PC-3 (cell line): ENCODE results near the gene MKLN1. TPM values are rescaled to one million over a fixed set of nuclear protein-coding genes. Genes with fewer than 3 reads are reported as not detected.

ENCODE experiments used
- ATAC-seq: fragments of 200-7000 bp; cut with Tn5 transposase; 2 replicates; pipeline ENCODE4 v1.9.1; 2020; ENCODE audit warnings: mild to moderate bottlenecking, moderate library complexity
- BruUV-seq: library from RNA; stranded (reverse); fragments of 400-500 nt; replicated peaks from 2 replicates; lab custom pipeline; 2021; lab: Mats Ljungman, UMichigan
- CTCF ChIA-PET: fragments of 300-600 bp; sonication (Branson Sonifier 250); formaldehyde crosslinking; loops from one replicate; lab custom pipeline; 2022; ENCODE audit warnings: antibody characterized with exemption; lab: Charles Lee
- POLR2A ChIA-PET: fragments of 300-600 bp; sonication (Branson Sonifier 250); formaldehyde crosslinking; loops from one replicate; lab custom pipeline; 2022; ENCODE audit warnings: antibody characterized with exemption; ENCODE audit not compliant: unreplicated experiment; lab: Charles Lee
- DNase-seq: peaks from one replicate; pipeline ENCODE4 v3.0.0-alpha.2; 2015
- H2AFZ ChIP-seq: fragments of 300-600 bp; sonication (generic); 2 replicates; pipeline ENCODE4 v1.6.0; 2016; ENCODE audit warnings: antibody characterized with exemption, low read length
- H3F3A ChIP-seq: fragments of 300-600 bp; sonication (generic); one replicate; pipeline ENCODE4 v1.6.0; 2017; ENCODE audit warnings: antibody characterized with exemption, low read length, control low read depth, mild to moderate bottlenecking; ENCODE audit not compliant: unreplicated experiment
- H3K27ac ChIP-seq: fragments of 300-600 bp; sonication (generic); 2 replicates; pipeline ENCODE4 v1.5.1; 2016; ENCODE audit warnings: mild to moderate bottlenecking, low read length
- H3K27me3 ChIP-seq: fragments of 300-600 bp; sonication (generic); 2 replicates; pipeline ENCODE4 v1.6.1; 2016; ENCODE audit warnings: low read length, mixed read lengths
- H3K36me3 ChIP-seq: fragments of 300-600 bp; sonication (generic); 2 replicates; pipeline ENCODE4 v1.6.1; 2016; ENCODE audit warnings: low read depth, mixed run types, low read length, mixed read lengths
- H3K4me1 ChIP-seq: fragments of 300-600 bp; sonication (generic); 2 replicates; pipeline ENCODE4 v1.5.1; 2016; ENCODE audit warnings: low read length; ENCODE audit not compliant: insufficient read depth
- H3K4me2 ChIP-seq: fragments of 300-600 bp; sonication (generic); 2 replicates; pipeline ENCODE4 v1.6.0; 2016; ENCODE audit warnings: low read length
- H3K4me3 ChIP-seq: fragments of 300-600 bp; sonication (generic); 2 replicates; pipeline ENCODE4 v1.5.1; 2016; ENCODE audit warnings: mild to moderate bottlenecking, low read length, mixed read lengths
- H3K79me2 ChIP-seq: fragments of 300-600 bp; sonication (generic); 2 replicates; pipeline ENCODE4 v1.6.1; 2017; ENCODE audit warnings: low read length, mixed read lengths
- H3K9ac ChIP-seq: fragments of 300-600 bp; sonication (generic); 2 replicates; pipeline ENCODE4 v1.6.0; 2016; ENCODE audit warnings: mild to moderate bottlenecking, low read length
- H3K9me2 ChIP-seq: fragments of 300-600 bp; sonication (generic); replicated peaks from 2 replicates; pipeline ENCODE4 v1.6.1; 2016; ENCODE audit warnings: mixed run types, low read length, mixed read lengths
- H3K9me3 ChIP-seq: fragments of 300-600 bp; sonication (generic); 2 replicates; pipeline ENCODE4 v1.6.1; 2016; ENCODE audit warnings: low read length, mixed read lengths
- H4K20me1 ChIP-seq: fragments of 300-600 bp; sonication (generic); 2 replicates; pipeline ENCODE4 v1.6.1; 2016; ENCODE audit warnings: low read length, mixed read lengths
- EZH2 ChIP-seq: fragments of 300-600 bp; sonication (generic); IDR thresholded peaks from one replicate; pipeline ENCODE4 v1.6.1; 2017; ENCODE audit warnings: antibody characterized with exemption, mild to moderate bottlenecking, low read length; ENCODE audit not compliant: unreplicated experiment
- EZH2phosphoT487 ChIP-seq: fragments of 300-600 bp; sonication (generic); IDR thresholded peaks from 2 replicates; pipeline ENCODE4 v1.6.1; 2018; ENCODE audit warnings: mild to moderate bottlenecking, antibody characterized with exemption, low read length, borderline replicate concordance
- intact Hi-C: fragments of 100-400 bp; cut with micrococcal nuclease; formaldehyde crosslinking; loops from 2 replicates; pipeline ENCODE4 v1.9.0; 2023
- total RNA-seq: library from RNA; depleted of rRNA; stranded (reverse); fragments of >200 nt; gene quantifications from 2 replicates; pipeline ENCODE4 v1.2.3, GENCODE V29; 2014
- TF ChIP-seq, protein P1 (sequence below): fragments of 300-600 bp; sonication (generic); conservative IDR thresholded peaks from 2 replicates; pipeline ENCODE4 v1.5.1; 2017; ENCODE audit warnings: antibody characterized with exemption, low read depth, mild to moderate bottlenecking, low read length

Gene MKLN1
- total RNA-seq, 1 experiment from 2014 or later, result 16.3 TPM

DNA sequence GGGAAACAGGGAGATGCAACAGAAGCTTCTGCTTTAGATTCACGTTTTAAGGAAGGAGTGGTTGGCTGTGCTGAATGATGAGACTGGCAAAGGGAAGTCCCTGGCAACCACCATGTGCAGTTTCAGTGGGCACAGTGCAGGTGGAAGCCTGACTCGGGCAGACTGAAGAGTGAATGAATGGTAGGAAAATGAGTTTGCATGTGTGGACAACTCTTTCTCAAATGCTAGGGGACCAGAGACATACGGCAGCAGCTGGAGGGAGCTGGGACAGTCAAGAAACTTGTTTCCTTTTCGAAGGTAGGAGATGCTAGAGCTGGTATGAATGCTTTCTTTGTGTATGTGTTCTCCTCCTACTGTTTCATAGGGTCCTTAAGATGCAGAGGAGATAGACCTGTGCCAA is 199.8 kb downstream of the MKLN1 start:
- H3K27ac ChIP-seq, result no peak overlapping the region
- TF ChIP-seq EZH2 (no peak), EZH2phosphoT487 (no peak)
- TF ChIP-seq, protein P1, sequence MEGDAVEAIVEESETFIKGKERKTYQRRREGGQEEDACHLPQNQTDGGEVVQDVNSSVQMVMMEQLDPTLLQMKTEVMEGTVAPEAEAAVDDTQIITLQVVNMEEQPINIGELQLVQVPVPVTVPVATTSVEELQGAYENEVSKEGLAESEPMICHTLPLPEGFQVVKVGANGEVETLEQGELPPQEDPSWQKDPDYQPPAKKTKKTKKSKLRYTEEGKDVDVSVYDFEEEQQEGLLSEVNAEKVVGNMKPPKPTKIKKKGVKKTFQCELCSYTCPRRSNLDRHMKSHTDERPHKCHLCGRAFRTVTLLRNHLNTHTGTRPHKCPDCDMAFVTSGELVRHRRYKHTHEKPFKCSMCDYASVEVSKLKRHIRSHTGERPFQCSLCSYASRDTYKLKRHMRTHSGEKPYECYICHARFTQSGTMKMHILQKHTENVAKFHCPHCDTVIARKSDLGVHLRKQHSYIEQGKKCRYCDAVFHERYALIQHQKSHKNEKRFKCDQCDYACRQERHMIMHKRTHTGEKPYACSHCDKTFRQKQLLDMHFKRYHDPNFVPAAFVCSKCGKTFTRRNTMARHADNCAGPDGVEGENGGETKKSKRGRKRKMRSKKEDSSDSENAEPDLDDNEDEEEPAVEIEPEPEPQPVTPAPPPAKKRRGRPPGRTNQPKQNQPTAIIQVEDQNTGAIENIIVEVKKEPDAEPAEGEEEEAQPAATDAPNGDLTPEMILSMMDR, result no peak
- no peak overlapping the region for H3K4me3 ChIP-seq
- ChIA-PET POLR2A (no interaction called here), CTCF (no interaction called here)
- H3K9me3 ChIP-seq, result no peaks in the 10 kb centered on the region
- no TSS peak for BruUV-seq
- no peak for DNase-seq
- H3K27me3 ChIP-seq, result no peaks in the 10 kb centered on the region
- no peaks in the 10 kb centered on the region for H4K20me1 ChIP-seq
- intact Hi-C loops, result no loop called here
- no peak overlapping the region for H2AFZ ChIP-seq
- H3F3A ChIP-seq, result no peaks in the 10 kb centered on the region
- peaks cover 25% of the 10 kb centered on the region for H3K4me1 ChIP-seq
- H3K9me2 ChIP-seq, result no peaks in the 10 kb centered on the region
- H3K79me2 ChIP-seq, result peaks cover 50% of the 10 kb centered on the region
- no peak overlapping the region for H3K4me2 ChIP-seq
- H3K9ac ChIP-seq, result no peak overlapping the region
- no peak for ATAC-seq
- no peaks in the 10 kb centered on the region for H3K36me3 ChIP-seq

DNA sequence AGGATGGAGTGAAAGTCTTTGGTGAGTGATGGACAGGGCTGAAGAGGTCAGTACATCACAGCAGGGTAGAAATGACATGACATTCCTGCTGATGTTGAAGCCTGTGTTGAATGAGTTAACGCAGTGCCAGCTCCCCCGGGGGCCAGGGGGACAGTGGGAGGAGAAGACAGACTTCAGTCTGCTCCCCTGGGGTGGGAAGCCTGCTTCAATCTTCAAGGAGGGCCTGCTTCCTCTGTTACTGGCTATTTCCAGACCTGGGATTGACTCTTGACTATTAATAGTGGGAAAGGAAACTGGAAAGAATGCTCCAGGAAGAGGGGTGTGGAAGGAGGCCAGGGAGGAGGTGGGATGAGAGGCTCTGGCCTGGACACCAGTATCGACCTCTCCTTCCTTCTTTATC is 201.5 kb downstream of the MKLN1 start:
- no peaks in the 10 kb centered on the region for H3K27me3 ChIP-seq
- no peak overlapping the region for H3K4me2 ChIP-seq
- no peaks in the 10 kb centered on the region for H4K20me1 ChIP-seq
- intact Hi-C loops, result no loop called here
- CTCF ChIA-PET, result no interaction called here
- ATAC-seq (no peak), DNase-seq (no peak)
- no peak overlapping the region for H2AFZ ChIP-seq
- no TSS peak for BruUV-seq
- no peaks in the 10 kb centered on the region for H3K9me2 ChIP-seq
- H3K27ac ChIP-seq, result no peak overlapping the region
- no peak overlapping the region for H3K9ac ChIP-seq
- no peaks in the 10 kb centered on the region for H3K9me3 ChIP-seq
- H3K4me1 ChIP-seq, result peaks cover 18% of the 10 kb centered on the region
- TF ChIP-seq, protein P1, result no peak
- TF ChIP-seq EZH2 (no peak), EZH2phosphoT487 (no peak)
- H3K4me3 ChIP-seq, result no peak overlapping the region
- H3K79me2 ChIP-seq, result peaks cover 45% of the 10 kb centered on the region
- H3F3A ChIP-seq, result no peaks in the 10 kb centered on the region
- POLR2A ChIA-PET, result no interaction called here
- no peaks in the 10 kb centered on the region for H3K36me3 ChIP-seq

DNA sequence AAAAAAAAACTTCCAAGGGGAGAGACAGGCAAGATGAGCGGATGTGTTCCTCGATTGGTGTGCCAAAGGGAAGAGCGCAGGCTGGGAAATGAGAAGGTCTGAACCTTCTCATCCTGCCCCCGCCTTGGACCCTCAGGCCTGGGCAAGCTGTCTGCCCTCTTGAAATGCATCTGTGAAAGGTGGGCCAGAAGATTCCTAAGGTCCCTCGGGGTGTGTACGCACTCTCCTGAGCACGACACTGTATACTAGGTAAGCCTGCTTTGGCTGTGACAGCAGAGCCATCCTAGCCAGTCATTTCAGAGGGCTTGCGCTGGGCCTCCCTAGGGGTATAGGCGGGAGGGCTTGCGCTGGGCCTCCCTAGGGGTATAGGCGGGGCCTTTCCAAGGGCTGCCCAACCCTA is 201.9 kb downstream of the MKLN1 start:
- ChIA-PET CTCF (no interaction called here), POLR2A (no interaction called here)
- TF ChIP-seq, protein P1, result no peak
- TF ChIP-seq EZH2, result no peak
- no peak for TF ChIP-seq EZH2phosphoT487
- H4K20me1 ChIP-seq, result no peaks in the 10 kb centered on the region
- no peaks in the 10 kb centered on the region for H3F3A ChIP-seq
- no peaks in the 10 kb centered on the region for H3K27me3 ChIP-seq
- intact Hi-C loops, result no loop called here
- no peak overlapping the region for H3K9ac ChIP-seq
- H3K27ac ChIP-seq, result no peak overlapping the region
- no peaks in the 10 kb centered on the region for H3K9me3 ChIP-seq
- no peak overlapping the region for H2AFZ ChIP-seq
- ATAC-seq (no peak), DNase-seq (no peak)
- no peak overlapping the region for H3K4me3 ChIP-seq
- H3K4me1 ChIP-seq, result peaks cover 16% of the 10 kb centered on the region
- BruUV-seq, result no TSS peak
- H3K36me3 ChIP-seq, result no peaks in the 10 kb centered on the region
- peaks cover 42% of the 10 kb centered on the region for H3K79me2 ChIP-seq
- H3K9me2 ChIP-seq, result no peaks in the 10 kb centered on the region
- no peak overlapping the region for H3K4me2 ChIP-seq
